Naive thymus-derived CD8-positive, alpha-beta T cell (primary cell): ENCODE results near the gene TTLL13. TPM values are rescaled to one million over a fixed set of nuclear protein-coding genes. Genes with fewer than 3 reads are reported as not detected.
A peak's percentile ranks its signal among the peaks of the same experiment; 100 is the strongest.

Experiments
- ATAC-seq, 2 donors: fragments of 150-1000 bp; cut with Tn5 transposase in 1 of 2; sonication (Bioruptor Pico), chemical (Tn5 transposase) in 1 of 2; 1 replicate in 1 of 2; 2 replicates in 1 of 2; pipeline ENCODE4 v1.10.0; 2021; ENCODE audit warnings: mild to moderate bottlenecking in 2 of 2, moderate library complexity in 2 of 2
- POLR2A ChIA-PET: fragments of 350-600 bp; sonication (Branson Sonifier 250); formaldehyde crosslinking; loops from one replicate; lab custom pipeline; 2021; ENCODE audit warnings: antibody characterized with exemption; lab: Charles Lee
- DNase-seq, 10 donors: peaks; one replicate each; pipeline versions ENCODE4 v3.0.0 to v3.0.0-alpha.2; 2020 to 2022
- H3K27ac Mint-ChIP-seq, 10 donors: one replicate each; pipeline ENCODE4 v1.8.0; 2020 to 2022; ENCODE audit warnings: mild to moderate bottlenecking in 10 of 10, mixed read lengths in 10 of 10, moderate library complexity in 4 of 10, inconsistent platforms in 1 of 10
- H3K27me3 Mint-ChIP-seq, 5 donors: one replicate each; pipeline ENCODE4 v1.8.0; 2021 to 2022; ENCODE audit warnings: mixed read lengths in 5 of 5
- H3K36me3 Mint-ChIP-seq, 3 donors: one replicate each; pipeline ENCODE4 v1.8.0; 2020 to 2022; ENCODE audit warnings: mixed read lengths in 3 of 3, mild to moderate bottlenecking in 2 of 3, inconsistent platforms in 1 of 3
- H3K4me1 Mint-ChIP-seq, 4 donors: one replicate each; pipeline ENCODE4 v1.8.0; 2021 to 2022; ENCODE audit warnings: mixed read lengths in 4 of 4
- H3K4me3 Mint-ChIP-seq, 10 donors: one replicate each; pipeline ENCODE4 v1.8.0; 2020 to 2022; ENCODE audit warnings: mild to moderate bottlenecking in 10 of 10, mixed read lengths in 10 of 10, moderate library complexity in 6 of 10, inconsistent platforms in 1 of 10
- H3K9me3 Mint-ChIP-seq, 9 donors: one replicate each; pipeline ENCODE4 v1.8.0; 2020 to 2022; ENCODE audit warnings: mixed read lengths in 9 of 9, mild to moderate bottlenecking in 3 of 9, inconsistent platforms in 1 of 9, moderate library complexity in 1 of 9
- polyA plus RNA-seq, 3 donors: library from polyadenylated mRNA; unstranded; fragments of 300-500 nt; fragmentation: Illumina TruSeq; gene quantifications; one replicate each; pipeline ENCODE4 v1.2.3, GENCODE V29; 2021
- total RNA-seq, 8 experiments: library from RNA in 2 of 8; stranded (reverse) in 2 of 8; gene quantifications; one replicate each; pipeline ENCODE4 v1.2.3 and lab custom pipeline; 2021 to 2026

TTLL13 gene
- total and polyA plus RNA-seq, 5 experiments from 2014 or later = 0.71 to 1.0 TPM; not detected in 3

DNA sequence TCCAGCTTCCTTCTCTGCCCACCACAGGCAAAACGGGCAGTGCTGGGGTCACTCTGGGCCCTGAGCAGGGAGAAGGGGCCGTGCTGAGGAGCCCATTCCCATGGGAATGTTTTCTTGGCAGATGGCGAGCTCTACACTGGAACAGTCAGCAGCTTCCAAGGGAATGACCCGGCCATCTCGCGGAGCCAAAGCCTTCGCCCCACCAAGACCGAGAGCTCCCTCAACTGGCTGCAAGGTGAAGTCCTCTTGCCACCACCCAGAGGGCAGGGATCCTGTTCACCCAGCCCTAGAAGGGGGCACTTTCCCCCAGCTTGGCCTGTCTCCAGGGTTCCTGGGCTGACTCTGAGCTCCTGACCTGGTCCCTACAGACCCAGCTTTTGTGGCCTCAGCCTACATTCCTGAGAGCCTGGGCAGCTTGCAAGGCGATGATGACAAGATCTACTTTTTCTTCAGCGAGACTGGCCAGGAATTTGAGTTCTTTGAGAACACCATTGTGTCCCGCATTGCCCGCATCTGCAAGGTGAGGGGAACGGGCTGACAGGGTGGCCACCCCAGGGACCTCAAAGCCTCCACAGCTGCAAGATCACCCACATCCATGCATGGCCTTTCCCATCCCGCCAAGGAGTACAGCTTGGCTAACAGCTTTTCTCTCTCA, 28.0 kb upstream of the TTLL13 start:
- POLR2A ChIA-PET = interaction anchor here (1.0 to 1.6 kb wide), 4 partner anchors 9 to 44 kb away, joined by 3 to 7 read pairs (median 4); partner anchors contain the start of gene NGRN
- peak overlapping the region in 1 of 10 donors; percentile 3 for H3K27ac Mint-ChIP-seq
- DNase-seq (peak in 1 of 10 donors; percentile 8), ATAC-seq (no peak)
- H3K4me1 Mint-ChIP-seq = peaks cover 4 to 29% (median 15%) of the 10 kb centered on the region in 4 donors
- H3K27me3 Mint-ChIP-seq = no peaks in the 10 kb centered on the region
- no peaks in the 10 kb centered on the region for H3K9me3 Mint-ChIP-seq
- H3K36me3 Mint-ChIP-seq = peaks cover 0 to 9% (median 0%) of the 10 kb centered on the region in 3 donors
- no peak overlapping the region for H3K4me3 Mint-ChIP-seq

- H3K4me1 Mint-ChIP-seq = peaks cover 4 to 22% (median 14%) of the 10 kb centered on the region in 4 donors
Measured at GRCh38 chr15:90222547-90222946, 26.8 kb upstream of the TTLL13 start.

GRCh38 chr15:90223441-90224165, 25.8 kb upstream of the TTLL13 start:
- Mint-ChIP-seq H3K27ac (peak overlapping the region in 1 of 10 donors; percentile 40), H3K4me3 (no peak overlapping the region)

More at GRCh38 chr15:90222547-90222946, 26.8 kb upstream of the TTLL13 start:
- Mint-ChIP-seq H3K27ac (no peak overlapping the region), H3K9me3 (no peaks in the 10 kb centered on the region), H3K27me3 (no peaks in the 10 kb centered on the region), H3K4me3 (no peak overlapping the region), H3K36me3 (peaks cover 0 to 12% (median 0%) of the 10 kb centered on the region in 3 donors)
- ATAC-seq (no peak), DNase-seq (no peak)
- POLR2A ChIA-PET = interaction anchor here (1.0 kb wide), 1 partner anchor 20 kb away, joined by 3 read pairs; no protein-coding TSS in a partner anchor

DNA sequence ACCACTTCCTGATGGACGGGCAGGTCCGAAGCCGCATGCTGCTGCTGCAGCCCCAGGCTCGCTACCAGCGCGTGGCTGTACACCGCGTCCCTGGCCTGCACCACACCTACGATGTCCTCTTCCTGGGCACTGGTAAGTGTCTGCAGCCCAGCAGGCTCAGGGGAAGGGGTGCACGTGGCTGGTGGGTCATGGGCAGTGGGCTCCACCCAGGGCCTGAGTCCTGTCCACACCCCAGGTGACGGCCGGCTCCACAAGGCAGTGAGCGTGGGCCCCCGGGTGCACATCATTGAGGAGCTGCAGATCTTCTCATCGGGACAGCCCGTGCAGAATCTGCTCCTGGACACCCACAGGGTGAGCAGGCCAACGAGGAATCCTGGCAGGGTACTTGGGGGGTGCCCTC, 24.3 kb upstream of the TTLL13 start:
- POLR2A ChIA-PET = interaction anchor here (0.9 kb wide), 1 partner anchor 24 kb away, joined by 3 read pairs; no protein-coding TSS in a partner anchor
- Mint-ChIP-seq H3K4me1 (peaks cover 6 to 19% (median 16%) of the 10 kb centered on the region in 4 donors), H3K9me3 (no peaks in the 10 kb centered on the region), H3K4me3 (no peak overlapping the region), H3K27me3 (no peaks in the 10 kb centered on the region), H3K27ac (no peak overlapping the region), H3K36me3 (peaks cover 0 to 25% (median 2%) of the 10 kb centered on the region in 3 donors)
- DNase-seq (no peak), ATAC-seq (no peak)

More at GRCh38 chr15:90223441-90224165, 25.8 kb upstream of the TTLL13 start:
- Mint-ChIP-seq H3K4me1 (peaks cover 3 to 20% (median 14%) of the 10 kb centered on the region in 4 donors), H3K9me3 (no peaks in the 10 kb centered on the region), H3K36me3 (peaks cover 0 to 13% (median 0%) of the 10 kb centered on the region in 3 donors), H3K27me3 (no peaks in the 10 kb centered on the region)
- ATAC-seq = no peak
- POLR2A ChIA-PET = no interaction called here
- DNase-seq = no peak

DNA sequence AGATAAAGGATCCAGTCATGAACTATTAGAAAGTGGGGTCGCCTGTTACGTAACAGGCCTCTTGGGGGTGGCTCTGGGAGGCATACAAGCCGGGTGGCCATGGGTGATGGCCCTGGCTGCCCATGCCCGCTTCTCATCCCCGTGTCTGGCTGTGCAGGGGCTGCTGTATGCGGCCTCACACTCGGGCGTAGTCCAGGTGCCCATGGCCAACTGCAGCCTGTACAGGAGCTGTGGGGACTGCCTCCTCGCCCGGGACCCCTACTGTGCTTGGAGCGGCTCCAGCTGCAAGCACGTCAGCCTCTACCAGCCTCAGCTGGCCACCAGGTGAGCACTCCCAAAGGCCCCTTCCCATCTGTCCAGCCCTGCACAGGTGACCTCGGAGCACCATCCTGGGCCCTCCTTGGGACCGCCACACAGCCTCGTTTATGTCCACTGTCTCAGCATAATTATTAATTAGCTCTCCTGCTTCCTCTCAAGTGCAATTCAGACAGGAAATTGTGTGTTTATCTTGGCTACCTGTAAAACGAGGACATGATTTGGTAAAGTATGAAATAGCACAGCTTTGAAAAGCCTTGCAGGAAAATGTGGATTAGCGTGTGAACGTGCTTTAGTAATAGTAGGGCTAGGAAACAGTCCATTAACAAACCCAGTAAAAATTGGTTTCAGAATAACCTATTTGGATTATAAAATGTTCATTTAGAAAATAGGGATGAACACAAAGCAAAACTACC, 23.7 kb upstream of the TTLL13 start:
- no peaks in the 10 kb centered on the region for H3K9me3 Mint-ChIP-seq
- DNase-seq (no peak), ATAC-seq (no peak)
- peaks cover 8 to 25% (median 21%) of the 10 kb centered on the region in 4 donors for H3K4me1 Mint-ChIP-seq
- H3K36me3 Mint-ChIP-seq = peaks cover 0 to 29% (median 2%) of the 10 kb centered on the region in 3 donors
- no peak overlapping the region for H3K4me3 Mint-ChIP-seq
- peak overlapping the region in 4 of 10 donors; percentile 4 to 55 (median 32) for H3K27ac Mint-ChIP-seq
- POLR2A ChIA-PET = interaction anchor here (0.8 to 0.9 kb wide), 2 partner anchors 8 to 23 kb away, joined by 3 read pairs; partner anchors contain the start of gene GDPGP1
- no peaks in the 10 kb centered on the region for H3K27me3 Mint-ChIP-seq

GRCh38 chr15:90227336-90227735, 22.0 kb upstream of the TTLL13 start:
- Mint-ChIP-seq H3K36me3 (peaks cover 0 to 35% (median 5%) of the 10 kb centered on the region in 3 donors), H3K27me3 (no peaks in the 10 kb centered on the region), H3K9me3 (no peaks in the 10 kb centered on the region), H3K4me1 (peaks cover 15 to 41% (median 36%) of the 10 kb centered on the region in 4 donors), H3K4me3 (no peak overlapping the region), H3K27ac (peak overlapping the region in 8 of 10 donors; percentile 23 to 100 (median 72))
- ATAC-seq (no peak), DNase-seq (no peak)
- POLR2A ChIA-PET = interaction anchor here (0.6 kb wide), 1 partner anchor 616 kb away, joined by 3 read pairs; no protein-coding TSS in a partner anchor

- POLR2A ChIA-PET = interaction anchor here (0.7 kb wide), 1 partner anchor 35 kb away, joined by 4 read pairs; no protein-coding TSS in a partner anchor
- Mint-ChIP-seq H3K27ac (peak overlapping the region in 9 of 10 donors; percentile 34 to 100 (median 97)), H3K4me1 (peaks cover 18 to 49% (median 44%) of the 10 kb centered on the region in 4 donors), H3K36me3 (peaks cover 0 to 35% (median 5%) of the 10 kb centered on the region in 3 donors), H3K9me3 (no peaks in the 10 kb centered on the region), H3K4me3 (no peak overlapping the region), H3K27me3 (no peaks in the 10 kb centered on the region)
- no peak for DNase-seq
- no peak for ATAC-seq
Measured at GRCh38 chr15:90227816-90228772, 21.3 kb upstream of the TTLL13 start.

DNA sequence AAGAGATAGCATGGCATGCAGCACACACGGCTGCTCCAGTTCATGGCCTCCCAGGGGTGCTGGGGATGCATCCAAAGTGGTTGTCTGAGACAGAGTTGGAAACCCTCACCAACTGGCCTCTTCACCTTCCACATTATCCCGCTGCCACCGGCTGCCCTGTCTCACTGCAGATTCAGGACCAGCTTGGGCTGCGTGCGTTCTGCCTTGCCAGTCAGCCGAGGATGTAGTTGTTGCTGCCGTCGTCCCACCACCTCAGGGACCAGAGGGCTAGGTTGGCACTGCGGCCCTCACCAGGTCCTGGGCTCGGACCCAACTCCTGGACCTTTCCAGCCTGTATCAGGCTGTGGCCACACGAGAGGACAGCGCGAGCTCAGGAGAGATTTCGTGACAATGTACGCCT, 20.4 kb upstream of the TTLL13 start:
- ATAC-seq (no peak), DNase-seq (no peak)
- Mint-ChIP-seq H3K27me3 (no peaks in the 10 kb centered on the region), H3K27ac (peak overlapping the region; percentile 84 to 100 (median 99)), H3K9me3 (no peaks in the 10 kb centered on the region), H3K4me3 (peak overlapping the region in 3 of 10 donors; percentile 2 to 83 (median 20)), H3K4me1 (peaks cover 18 to 49% (median 45%) of the 10 kb centered on the region in 4 donors), H3K36me3 (peaks cover 0 to 34% (median 5%) of the 10 kb centered on the region in 3 donors)
- POLR2A ChIA-PET = no interaction called here

GRCh38 chr15:90230071-90230494, 19.3 kb upstream of the TTLL13 start:
- peaks cover 23 to 58% (median 54%) of the 10 kb centered on the region in 4 donors for H3K4me1 Mint-ChIP-seq
- H3K27ac Mint-ChIP-seq = peak overlapping the region; percentile 97 to 100 (median 99)
- POLR2A ChIA-PET = interaction anchor here (0.5 to 4.7 kb wide), 6 partner anchors 9 to 54 kb away, joined by 4 to 84 read pairs (median 10); partner anchors contain the start of genes NGRN and SEMA4B
- H3K36me3 Mint-ChIP-seq = peaks cover 0 to 30% (median 5%) of the 10 kb centered on the region in 3 donors
- H3K27me3 Mint-ChIP-seq = no peaks in the 10 kb centered on the region
- H3K9me3 Mint-ChIP-seq = no peaks in the 10 kb centered on the region
- H3K4me3 Mint-ChIP-seq = peak overlapping the region in 9 of 10 donors; percentile 43 to 97 (median 92)
- no peak for ATAC-seq
- DNase-seq = no peak

DNA sequence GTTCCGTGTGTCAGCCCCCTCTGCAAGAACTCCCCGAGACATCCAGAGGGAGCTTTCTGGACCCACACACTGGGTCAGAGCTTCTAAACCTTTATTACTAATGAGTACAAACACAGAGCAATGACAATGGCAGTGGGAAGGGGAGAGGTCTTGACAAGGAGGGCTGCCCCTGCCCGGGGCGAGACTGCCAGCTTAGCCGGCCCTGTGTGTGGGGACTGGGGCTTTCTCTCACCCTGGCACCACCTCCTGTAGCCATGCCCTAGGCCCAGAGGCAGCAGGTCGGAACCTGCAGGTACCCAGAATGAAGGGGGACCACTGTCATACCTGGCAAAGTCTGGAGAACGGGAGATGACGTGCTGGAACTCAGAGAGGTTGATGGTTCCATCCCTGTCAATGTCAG, 18.7 kb upstream of the TTLL13 start:
- POLR2A ChIA-PET = interaction anchor here (0.8 to 4.7 kb wide), 12 partner anchors 9 to 701 kb away, joined by 3 to 84 read pairs (median 8); partner anchors contain the start of genes IDH2, NGRN and SEMA4B
- Mint-ChIP-seq H3K9me3 (no peaks in the 10 kb centered on the region), H3K27ac (peak overlapping the region; percentile 97 to 100 (median 99)), H3K4me1 (peaks cover 24 to 60% (median 56%) of the 10 kb centered on the region in 4 donors), H3K36me3 (peaks cover 0 to 30% (median 5%) of the 10 kb centered on the region in 3 donors), H3K27me3 (no peaks in the 10 kb centered on the region), H3K4me3 (peak overlapping the region; percentile 83 to 97 (median 93))
- no peak for DNase-seq
- no peak for ATAC-seq
